Thyroid gland (tissue), 4 donors: ENCODE results near the gene EPS8. TPM values are rescaled to one million over a fixed set of nuclear protein-coding genes. Genes with fewer than 3 reads are reported as not detected.

ENCODE experiments used
- DNase-seq, 2 donors: peaks; one replicate each; pipeline ENCODE4 v3.0.0-alpha.2; 2019
- H3K27ac ChIP-seq, 3 donors: fragments of 200-600 bp; sonication (generic); 1 replicate in 2 of 3; 2 replicates in 1 of 3; pipeline ENCODE4 v1.5.1; 2016 to 2019; ENCODE audit warnings: mild to moderate bottlenecking in 1 of 3, moderate library complexity in 1 of 3
- H3K27me3 ChIP-seq: fragments of 200-600 bp; sonication (generic); one replicate; pipeline ENCODE4 v1.5.1; 2019
- H3K36me3 ChIP-seq, 2 donors: fragments of 200-600 bp; sonication (generic); one replicate each; pipeline ENCODE4 v1.5.1; 2016 to 2019
- H3K4me1 ChIP-seq, 2 donors: fragments of 200-600 bp; sonication (generic); one replicate each; pipeline ENCODE4 v1.5.1; 2017 to 2019
- H3K4me3 ChIP-seq, 3 donors: fragments of 200-600 bp; sonication (generic); replicated peaks in 1 of 3; 1 replicate in 2 of 3; 2 replicates in 1 of 3; pipeline ENCODE4 v1.5.1; 2016; ENCODE audit warnings: mild to moderate bottlenecking in 1 of 3
- H3K9me3 ChIP-seq: fragments of 200-600 bp; sonication (generic); one replicate; pipeline ENCODE4 v1.5.1; 2017
- CTCF ChIP-seq, 6 experiments: fragments of 200-600 bp in 3 of 6; fragments of 450-650 bp in 3 of 6; sonication (generic) in 3 of 6; IDR thresholded peaks; one replicate each; pipeline ENCODE4 v1.5.1; 2016 to 2019; ENCODE audit warnings: antibody characterized with exemption in 6 of 6, mild to moderate bottlenecking in 2 of 6, inconsistent platforms in 1 of 6, moderate library complexity in 1 of 6
- POLR2A ChIP-seq, 2 donors: fragments of 450-650 bp; IDR thresholded peaks; one replicate each; pipeline ENCODE4 v1.6.1; 2017; ENCODE audit warnings: antibody characterized with exemption in 2 of 2, mild to moderate bottlenecking in 2 of 2, moderate library complexity in 1 of 2
- WGBS, 2 donors: methylation state at CpG; one replicate each; pipeline ENCODE4 v1.1.5; 2017; 5-methylcytosine and 5-hydroxymethylcytosine counted together
- intact Hi-C: fragments of 100-400 bp; cut with DNase I; formaldehyde crosslinking; loops from one replicate; pipeline ENCODE4 v1.15.1; 2023
- total RNA-seq, 4 donors: library from RNA; depleted of rRNA; stranded (reverse); fragments of >200 nt; gene quantifications; one replicate each; pipeline ENCODE4 v1.2.3, GENCODE V29; 2016

The EPS8 gene
- total RNA-seq, 4 donors from 2014 or later: 78.0 to 127 (median 110) TPM

- no peak for DNase-seq
- intact Hi-C loops: no loop called here
- WGBS, 2 donors: 93 to 100% methylated on average over 2 of the region's 2 CpGs
- H3K27ac ChIP-seq: no peak overlapping the region
- H3K4me3 ChIP-seq: no peak overlapping the region
- H3K27me3 ChIP-seq: no peaks in the 10 kb centered on the region
- peaks cover 17 to 20% of the 10 kb centered on the region in 2 donors for H3K4me1 ChIP-seq
- no peaks in the 10 kb centered on the region for H3K36me3 ChIP-seq
- TF ChIP-seq CTCF (IDR thresholded peaks at IDR 0.05): no peak
- TF ChIP-seq POLR2A (IDR thresholded peaks at IDR 0.05): no peak
- H3K9me3 ChIP-seq: no peaks in the 10 kb centered on the region
Measured at GRCh38 chr12:15708396-15709076, 80.7 kb downstream of the EPS8 start.

DNA sequence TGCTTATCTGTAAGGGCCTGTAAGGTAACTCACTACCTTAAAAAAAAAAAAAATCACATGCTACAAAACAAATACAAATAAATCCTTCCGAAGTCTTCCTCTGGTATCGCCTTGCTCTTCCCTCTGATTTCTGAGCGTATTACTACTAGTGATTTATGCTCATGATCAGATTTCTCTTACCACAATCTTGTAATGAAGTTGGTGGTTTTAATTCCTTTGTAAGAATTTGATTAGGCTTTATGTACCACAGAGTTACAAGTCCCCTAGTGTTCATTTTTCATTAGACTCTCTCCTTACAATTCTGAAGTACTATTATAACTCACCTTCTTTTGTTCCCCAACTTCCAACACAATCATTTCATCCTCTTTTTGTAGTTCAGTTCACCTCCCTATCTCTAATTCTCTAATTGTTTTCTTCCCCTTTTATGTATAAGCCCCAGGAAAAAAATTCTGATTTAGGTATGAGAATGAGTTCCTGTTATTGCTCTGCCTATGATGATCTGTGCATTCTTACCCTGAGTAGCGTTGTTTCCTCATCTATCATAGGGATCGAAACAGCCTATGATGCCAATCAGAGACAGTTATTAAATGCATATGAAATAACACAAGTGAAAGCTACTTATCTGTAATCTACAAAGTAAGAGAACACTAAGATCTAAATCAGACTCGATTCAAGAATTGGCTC, 81.5 kb downstream of the EPS8 start:
- no peak for DNase-seq
- Histone ChIP-seq H3K4me1 (peaks cover 10 to 13% of the 10 kb centered on the region in 2 donors), H3K27ac (no peak overlapping the region), H3K36me3 (no peaks in the 10 kb centered on the region), H3K9me3 (no peaks in the 10 kb centered on the region), H3K4me3 (no peak overlapping the region), H3K27me3 (no peaks in the 10 kb centered on the region)
- TF ChIP-seq CTCF (IDR thresholded peaks at IDR 0.05) (no peak), POLR2A (IDR thresholded peaks at IDR 0.05) (no peak)
- intact Hi-C loops: no loop called here
- WGBS, 2 donors: 93 to 94% methylated on average over 6 of the region's 6 CpGs

DNA sequence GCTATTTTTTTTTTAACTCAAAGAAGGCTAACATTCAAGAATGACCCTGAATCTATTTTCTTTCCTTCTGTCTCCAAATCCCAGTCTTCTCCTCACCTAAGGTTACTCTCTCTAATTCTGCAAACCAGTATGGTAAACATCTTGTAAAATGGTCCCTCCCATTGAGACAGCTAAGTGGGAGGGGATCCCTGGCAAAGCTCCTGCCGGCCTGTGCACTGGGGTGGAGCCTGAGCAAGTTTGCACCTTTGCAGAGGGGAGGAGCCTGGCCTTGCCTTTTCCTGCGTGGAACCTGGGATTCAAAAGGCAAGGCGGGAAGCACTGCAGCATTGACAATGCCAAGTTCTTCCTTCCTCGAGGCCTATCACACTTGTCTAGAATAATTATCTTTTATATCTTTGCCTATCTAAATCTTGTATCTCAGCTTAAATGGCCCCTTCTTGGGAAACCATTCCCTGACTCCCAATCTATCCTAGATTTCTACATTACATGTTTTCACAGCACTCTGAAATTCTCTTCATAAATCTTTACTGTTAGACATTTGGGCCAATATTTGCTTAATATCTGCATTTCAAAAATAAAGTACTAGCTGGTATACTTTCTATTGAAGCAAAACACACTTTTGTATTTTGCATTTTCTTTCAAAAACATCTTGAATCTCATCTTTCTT, 83.0 kb downstream of the EPS8 start:
- no peak overlapping the region for H3K27ac ChIP-seq
- H3K27me3 ChIP-seq: no peaks in the 10 kb centered on the region
- H3K4me1 ChIP-seq: peaks cover under 1 to 8% of the 10 kb centered on the region in 2 donors
- no peak for TF ChIP-seq CTCF (IDR thresholded peaks at IDR 0.05)
- TF ChIP-seq POLR2A (IDR thresholded peaks at IDR 0.05): no peak
- no peak overlapping the region for H3K4me3 ChIP-seq
- DNase-seq: no peak
- 81 to 83% methylated on average over 4 of the region's 4 CpGs for WGBS, 2 donors
- no peaks in the 10 kb centered on the region for H3K36me3 ChIP-seq
- intact Hi-C loops: no loop called here
- H3K9me3 ChIP-seq: no peaks in the 10 kb centered on the region

- intact Hi-C loops: no loop called here
- WGBS, 2 donors: 72 to 79% methylated on average over 2 of the region's 2 CpGs
- Histone ChIP-seq H3K9me3 (no peaks in the 10 kb centered on the region), H3K36me3 (no peaks in the 10 kb centered on the region), H3K4me1 (peaks cover 0 to 13% of the 10 kb centered on the region in 2 donors), H3K27ac (no peak overlapping the region), H3K27me3 (no peaks in the 10 kb centered on the region), H3K4me3 (no peak overlapping the region)
- DNase-seq: no peak
- TF ChIP-seq CTCF (IDR thresholded peaks at IDR 0.05) (no peak), POLR2A (IDR thresholded peaks at IDR 0.05) (no peak)
Measured at GRCh38 chr12:15705606-15706005, 83.6 kb downstream of the EPS8 start.

GRCh38 chr12:15702276-15702675, 86.9 kb downstream of the EPS8 start:
- WGBS, 2 donors: 71 to 82% methylated on average over 2 of the region's 2 CpGs
- no peak overlapping the region for H3K4me3 ChIP-seq
- intact Hi-C loops: no loop called here
- TF ChIP-seq POLR2A (IDR thresholded peaks at IDR 0.05): no peak
- no peak for TF ChIP-seq CTCF (IDR thresholded peaks at IDR 0.05)
- no peaks in the 10 kb centered on the region for H3K27me3 ChIP-seq
- peaks cover 5 to 23% of the 10 kb centered on the region in 2 donors for H3K4me1 ChIP-seq
- no peaks in the 10 kb centered on the region for H3K9me3 ChIP-seq
- DNase-seq: no peak
- H3K36me3 ChIP-seq: no peaks in the 10 kb centered on the region
- H3K27ac ChIP-seq: peak overlapping the region in 2 of 3 donors; percentile 32 to 62
